Transverse colon (tissue), 4 donors: ENCODE data around the gene POU2F2. TPM values are rescaled to one million over a fixed set of nuclear protein-coding genes. Genes with fewer than 3 reads are reported as not detected.

Experiments used
- DNase-seq: peaks from one replicate; pipeline ENCODE4 v3.0.0-alpha.2; 2019
- H3K27ac ChIP-seq, 4 donors: fragments of 200-600 bp; sonication (generic); 2 replicates each; pipeline ENCODE4 v1.5.1; 2016 to 2018; ENCODE audit warnings: inconsistent platforms in 4 of 4
- H3K27me3 ChIP-seq: fragments of 200-600 bp; sonication (generic); 2 replicates; pipeline ENCODE4 v1.5.1; 2017; ENCODE audit warnings: inconsistent platforms
- H3K36me3 ChIP-seq, 4 donors: fragments of 200-600 bp; sonication (generic); 2 replicates each; pipeline ENCODE4 v1.5.1; 2017 to 2019; ENCODE audit warnings: inconsistent platforms in 4 of 4
- H3K4me1 ChIP-seq, 4 donors: fragments of 200-600 bp; sonication (generic); 2 replicates each; pipeline ENCODE4 v1.5.1; 2017 to 2020; ENCODE audit warnings: inconsistent platforms in 4 of 4
- H3K4me3 ChIP-seq, 4 donors: fragments of 200-600 bp; sonication (generic); 1 replicate in 1 of 4; 2 replicates in 3 of 4; pipeline versions ENCODE4 v1.5.1 to v1.6.1; 2017 to 2019; ENCODE audit warnings: inconsistent platforms in 4 of 4
- H3K9me3 ChIP-seq, 2 donors: fragments of 200-600 bp; sonication (generic); 2 replicates each; pipeline ENCODE4 v1.5.1; 2017 to 2019; ENCODE audit warnings: inconsistent platforms in 2 of 2
- CTCF ChIP-seq, 5 experiments: fragments of 200-600 bp in 3 of 5; fragments of 450-650 bp in 2 of 5; sonication (generic) in 3 of 5; IDR thresholded peaks; 1 replicate in 2 of 5; 2 replicates in 3 of 5; pipeline ENCODE4 v1.5.1; 2016 to 2017; ENCODE audit warnings: antibody characterized with exemption in 5 of 5, inconsistent platforms in 3 of 5, mild to moderate bottlenecking in 2 of 5, moderate library complexity in 1 of 5
- EP300 ChIP-seq: sonication (generic); formaldehyde crosslinking; IDR thresholded peaks from one replicate; pipeline ENCODE4 v1.6.1; 2017; ENCODE audit warnings: antibody characterized with exemption, low read depth
- POLR2A ChIP-seq: fragments of 450-650 bp; IDR thresholded peaks from one replicate; pipeline ENCODE4 v1.6.1; 2016; ENCODE audit warnings: antibody characterized with exemption, mild to moderate bottlenecking, moderate library complexity
- POLR2AphosphoS5 ChIP-seq, 3 donors: sonication (generic); formaldehyde crosslinking; IDR thresholded peaks; one replicate each; pipeline ENCODE4 v1.6.1; 2016; ENCODE audit warnings: antibody characterized with exemption in 3 of 3
- WGBS, 2 donors: methylation state at CpG; one replicate each; pipeline ENCODE4 v1.1.5; 2018; ENCODE audit warnings: low coverage in 1 of 2; 5-methylcytosine and 5-hydroxymethylcytosine counted together
- in situ Hi-C, 4 donors: fragments of 200-750 bp; cut with MboI; loops; one replicate each; pipeline versions ENCODE4 v1.15.0 to v1.15.1; 2017; ENCODE audit warnings: low sequenced_read_pairs in 3 of 4, low pct_ligation_motif_present in 1 of 4, low pct_unique_long_range_greater_than_20kb in 1 of 4
- intact Hi-C: fragments of 100-400 bp; cut with DNase I; formaldehyde crosslinking; loops from one replicate; pipeline ENCODE4 v1.15.1; 2023; ENCODE audit warnings: low total_unique reads
- total RNA-seq, 4 donors: library from RNA; depleted of rRNA; stranded (reverse); fragments of >200 nt; gene quantifications; one replicate each; pipeline ENCODE4 v1.1.0, GENCODE V29; 2016

The POU2F2 gene
- total RNA-seq, 4 donors from 2014 or later: 0.96 to 7.1 (median 3.4) TPM

- WGBS, 2 donors: 46 to 71% methylated on average over 4 to 20 of the region's 20 CpGs
- Histone ChIP-seq H3K36me3 (no peaks in the 10 kb centered on the region), H3K4me3 (no peak overlapping the region), H3K27ac (no peak overlapping the region), H3K9me3 (no peaks in the 10 kb centered on the region), H3K4me1 (no peaks in the 10 kb centered on the region), H3K27me3 (peaks cover 78% of the 10 kb centered on the region)
- intact Hi-C loops (no loop called here), in situ Hi-C loops (no loop called here)
- TF ChIP-seq CTCF (IDR thresholded peaks at IDR 0.05): no peak
- DNase-seq: no peak
These were observed 19.8 kb upstream of the POU2F2 start for GRCh38 chr19:42151782-42152684.

GRCh38 chr19:42150911-42151361 lies 18.7 kb upstream of the POU2F2 start:
- Histone ChIP-seq H3K9me3 (no peaks in the 10 kb centered on the region), H3K4me3 (no peak overlapping the region), H3K27ac (no peak overlapping the region), H3K4me1 (no peaks in the 10 kb centered on the region), H3K36me3 (no peaks in the 10 kb centered on the region), H3K27me3 (peaks cover 77% of the 10 kb centered on the region)
- intact Hi-C loops (no loop called here), in situ Hi-C loops (no loop called here)
- 38% methylated on average over 9 of the region's 9 CpGs; no CpG with 5 or more reads in 1 of the 2 donors for WGBS, 2 donors
- no peak for TF ChIP-seq EP300
- no peak for TF ChIP-seq CTCF (IDR thresholded peaks at IDR 0.05)
- no peak for TF ChIP-seq POLR2AphosphoS5 (IDR thresholded peaks at IDR 0.05)
- TF ChIP-seq POLR2A: no peak
- no peak for DNase-seq

DNA sequence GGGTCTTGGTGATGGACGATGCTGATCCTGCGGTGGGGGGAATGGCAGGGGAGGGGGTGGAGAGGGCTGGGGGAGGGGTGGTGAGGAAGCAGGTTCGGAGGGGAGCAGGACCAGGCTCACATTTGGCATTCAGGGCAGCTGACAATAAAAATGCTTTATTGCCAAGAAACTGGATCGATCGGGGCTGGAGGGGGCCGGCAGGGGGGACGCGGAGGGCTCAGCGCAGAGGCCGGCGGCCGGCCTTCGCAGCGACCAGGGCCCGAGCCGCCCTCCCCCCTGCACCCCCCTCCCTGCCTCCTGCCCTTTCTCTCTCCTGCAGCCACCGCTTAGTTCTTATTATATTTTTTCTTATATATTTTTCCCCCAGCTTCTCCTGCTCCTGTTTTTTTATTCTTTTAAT lies 18.1 kb upstream of the POU2F2 start:
- no peaks in the 10 kb centered on the region for H3K36me3 ChIP-seq
- in situ Hi-C loops (no loop called here), intact Hi-C loops (no loop called here)
- no peaks in the 10 kb centered on the region for H3K4me1 ChIP-seq
- WGBS, 2 donors: 14 to 35% methylated on average over 6 to 17 of the region's 17 CpGs
- DNase-seq: no peak
- no peak overlapping the region for H3K27ac ChIP-seq
- H3K4me3 ChIP-seq: no peak overlapping the region
- no peak for TF ChIP-seq CTCF (IDR thresholded peaks at IDR 0.05)
- TF ChIP-seq EP300: no peak
- TF ChIP-seq POLR2A: no peak
- TF ChIP-seq POLR2AphosphoS5 (IDR thresholded peaks at IDR 0.05): no peak
- no peaks in the 10 kb centered on the region for H3K9me3 ChIP-seq
- H3K27me3 ChIP-seq: peaks cover 72% of the 10 kb centered on the region

DNA sequence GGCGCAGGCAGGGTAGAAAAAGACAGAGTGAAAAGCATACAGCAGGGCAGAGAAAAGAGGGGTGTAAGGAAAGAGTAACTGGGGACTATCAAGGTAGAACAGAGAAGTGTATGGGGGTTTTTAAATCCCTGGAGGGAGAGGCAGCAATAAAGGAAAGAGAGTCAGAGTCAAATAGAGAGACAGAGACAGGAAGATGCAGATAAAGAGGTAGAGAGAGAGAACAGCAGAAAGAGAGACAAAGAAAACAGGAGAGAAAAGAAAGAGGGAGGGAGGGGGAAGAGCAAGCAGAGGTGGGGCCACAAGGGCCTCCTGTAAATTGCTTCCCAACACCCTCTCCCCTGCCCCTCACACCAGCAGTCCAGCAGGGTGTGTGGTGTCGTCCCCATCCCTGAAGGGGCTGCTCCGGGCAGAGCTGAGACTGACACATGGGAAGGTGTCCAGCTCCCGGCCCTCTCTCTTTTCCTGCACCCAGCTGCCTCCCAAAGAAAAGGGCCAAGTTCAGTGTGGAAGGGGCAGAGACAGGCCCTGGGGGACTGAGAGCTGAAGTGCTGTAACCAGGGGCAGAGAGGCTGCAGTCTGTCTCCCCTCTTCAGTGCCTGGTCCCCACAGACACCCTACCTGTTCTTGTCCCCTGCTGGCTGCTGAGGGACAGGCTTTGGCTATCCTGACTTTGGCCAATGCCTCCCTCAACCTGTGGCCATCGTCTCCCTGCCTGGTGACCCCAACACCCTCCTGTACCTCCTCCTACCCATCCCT lies 17.4 kb upstream of the POU2F2 start:
- H3K4me3 ChIP-seq: no peak overlapping the region
- no peak overlapping the region for H3K27ac ChIP-seq
- H3K27me3 ChIP-seq: peaks cover 64% of the 10 kb centered on the region
- DNase-seq: no peak
- TF ChIP-seq POLR2A: no peak
- no peak for TF ChIP-seq EP300
- TF ChIP-seq CTCF (IDR thresholded peaks at IDR 0.05): no peak
- TF ChIP-seq POLR2AphosphoS5 (IDR thresholded peaks at IDR 0.05): no peak
- intact Hi-C loops (no loop called here), in situ Hi-C loops (no loop called here)
- no peaks in the 10 kb centered on the region for H3K36me3 ChIP-seq
- no peaks in the 10 kb centered on the region for H3K9me3 ChIP-seq
- WGBS, 2 donors: 54 to 86% methylated on average over 1 to 5 of the region's 5 CpGs
- no peaks in the 10 kb centered on the region for H3K4me1 ChIP-seq
